HG03060 (cell line): ENCODE results near the gene MAPKAPK5.
"Not testable (repeated sequence)": the region's sequence is repeated elsewhere in the genome, so short reads cannot be mapped to it uniquely, and the experiment has no call there.

Experiments
- ATAC-seq: cut with Tn5 transposase; IDR thresholded peaks from one replicate; pipeline ENCODE4 v1.9.1; 2021; ENCODE audit warnings: low read depth, moderate number of reproducible peaks; ENCODE audit not compliant: unreplicated experiment

MAPKAPK5 gene

GRCh38 chr12:111827907-111828306, 14.1 kb upstream of the MAPKAPK5 start:
- ATAC-seq = no peak

GRCh38 chr12:111828338-111828979, 13.6 kb upstream of the MAPKAPK5 start:
- ATAC-seq = no peak

DNA sequence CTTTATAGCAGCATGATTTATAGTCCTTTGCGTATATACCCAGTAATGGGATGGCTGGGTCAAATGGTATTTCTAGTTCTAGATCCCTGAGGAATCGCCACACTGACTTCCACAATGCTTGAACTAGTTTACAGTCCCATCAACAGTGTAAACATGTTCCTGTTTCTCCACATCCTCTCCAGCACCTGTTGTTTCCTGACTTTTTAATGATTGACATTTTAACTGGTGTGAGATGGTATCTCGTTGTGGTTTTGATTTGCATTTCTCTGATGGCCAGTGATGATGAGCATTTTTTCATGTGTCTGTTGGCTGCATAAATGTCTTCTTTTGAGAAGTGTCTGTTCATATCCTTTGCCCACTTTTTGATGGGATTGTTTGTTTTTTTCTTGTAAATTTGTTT, 12.4 kb upstream of the MAPKAPK5 start:
- ATAC-seq = not testable (repeated sequence)

GRCh38 chr12:111834740-111835386, 7.2 kb upstream of the MAPKAPK5 start:
- ATAC-seq = not testable (repeated sequence)

- ATAC-seq = not testable (repeated sequence)
Observed at GRCh38 chr12:111835531-111836181, 6.4 kb upstream of the MAPKAPK5 start.

DNA sequence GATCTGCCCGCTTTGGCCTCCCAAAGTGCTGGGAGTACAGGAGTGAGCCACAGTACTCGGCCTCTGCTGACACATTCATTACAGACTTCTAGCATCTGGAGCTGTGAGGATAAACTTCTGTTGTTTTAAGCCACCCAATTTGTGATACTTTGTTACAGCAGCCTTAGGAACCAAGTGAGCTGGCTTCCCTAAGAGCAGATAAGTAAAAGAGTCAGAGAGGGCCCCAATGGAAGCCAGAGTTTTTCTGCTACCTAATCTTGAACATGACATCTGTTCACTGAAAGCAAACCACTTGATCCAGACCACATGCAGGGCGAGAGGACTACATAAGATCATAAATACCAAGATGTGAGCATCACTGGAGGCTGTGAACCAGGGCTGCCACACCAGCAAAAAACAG, 3.7 kb upstream of the MAPKAPK5 start:
- no peak for ATAC-seq

DNA sequence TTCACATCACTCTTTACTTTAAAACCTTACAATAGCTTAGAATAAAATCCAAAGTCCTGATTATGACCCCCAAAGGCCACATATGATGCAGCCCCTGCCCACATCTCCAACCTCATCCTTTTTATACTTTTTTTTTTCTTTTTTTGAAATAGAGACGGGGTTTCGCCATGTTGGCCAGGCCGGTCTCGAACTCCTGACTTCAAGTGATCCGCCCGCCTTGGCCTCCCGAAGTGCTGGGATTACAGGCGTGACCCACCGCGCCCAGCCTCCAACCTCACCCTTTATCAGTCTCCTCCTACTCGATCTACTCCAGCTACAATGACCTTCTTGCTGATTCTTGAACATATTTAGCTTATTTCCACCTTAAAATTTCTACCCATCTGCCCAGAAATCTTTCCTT, 1.2 kb upstream of the MAPKAPK5 start:
- ATAC-seq = no peak

- ATAC-seq = peak; percentile 7
Observed at GRCh38 chr12:111841236-111841749, 735 bp upstream of the MAPKAPK5 start.

DNA sequence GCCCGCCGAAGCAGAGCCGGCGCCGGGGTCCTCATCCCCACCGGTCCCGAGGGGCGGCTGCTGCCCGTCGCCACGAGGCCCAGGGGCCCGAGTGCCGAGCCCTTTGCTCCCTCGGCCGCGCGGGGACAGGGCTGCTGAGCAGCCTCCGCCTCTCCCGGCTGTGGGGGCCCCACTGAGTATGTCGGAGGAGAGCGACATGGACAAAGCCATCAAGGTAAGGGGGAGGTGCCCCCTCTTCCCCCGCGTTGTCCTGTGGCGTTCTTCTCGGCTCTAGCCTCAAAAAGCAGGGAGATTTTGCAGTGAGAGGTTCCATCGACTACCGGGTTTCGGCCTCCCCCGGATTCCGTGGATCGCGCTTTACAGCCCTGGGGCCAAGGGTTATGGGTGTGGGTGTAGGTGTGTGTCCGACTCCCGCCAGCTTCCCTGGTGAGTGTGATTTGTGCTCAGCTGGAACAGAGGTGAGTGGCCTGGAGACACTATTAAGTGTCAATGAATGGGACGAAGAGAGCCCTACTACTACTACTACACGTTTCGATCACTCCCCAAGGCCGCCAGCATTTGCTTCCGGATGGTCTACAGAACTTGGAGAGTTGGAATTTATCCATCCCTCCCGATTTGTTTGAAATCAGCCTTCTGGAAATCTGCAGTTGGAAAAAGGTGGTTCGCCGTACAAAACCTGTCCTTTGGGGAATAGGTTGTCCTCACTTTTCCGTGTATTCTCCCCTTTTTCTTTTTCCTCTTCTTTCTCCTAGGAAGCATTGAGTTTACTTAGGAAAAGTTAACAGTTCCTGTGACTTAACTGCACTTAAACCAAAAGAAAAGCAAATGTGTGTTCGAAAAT, 748 bp downstream of the MAPKAPK5 start:
- ATAC-seq = no peak

- no peak for ATAC-seq
Observed at GRCh38 chr12:111846016-111846415, 4.0 kb downstream of the MAPKAPK5 start.

DNA sequence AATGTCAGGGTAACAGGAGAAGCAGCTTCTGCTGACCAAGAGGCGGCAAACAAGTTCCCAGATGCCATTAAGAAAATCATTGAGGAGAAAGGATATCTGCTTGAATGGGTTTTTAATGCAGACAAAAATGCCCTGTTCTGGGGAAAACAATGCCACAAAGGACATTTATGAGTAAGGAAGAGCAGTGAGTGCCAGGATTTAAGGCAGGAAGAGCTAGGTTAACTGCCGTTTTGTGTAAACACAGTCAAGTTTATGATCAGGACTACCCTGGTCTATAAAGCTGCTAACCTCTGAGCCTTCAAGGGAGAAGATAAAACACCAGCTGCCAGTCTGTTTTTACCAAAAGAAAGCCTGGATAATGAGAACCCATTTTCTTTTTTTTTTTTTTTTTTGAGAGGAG, 8.5 kb downstream of the MAPKAPK5 start:
- ATAC-seq = no peak

GRCh38 chr12:111858186-111858585, 16.2 kb downstream of the MAPKAPK5 start:
- no peak for ATAC-seq

GRCh38 chr12:111858778-111859177, 16.8 kb downstream of the MAPKAPK5 start:
- no peak for ATAC-seq

DNA sequence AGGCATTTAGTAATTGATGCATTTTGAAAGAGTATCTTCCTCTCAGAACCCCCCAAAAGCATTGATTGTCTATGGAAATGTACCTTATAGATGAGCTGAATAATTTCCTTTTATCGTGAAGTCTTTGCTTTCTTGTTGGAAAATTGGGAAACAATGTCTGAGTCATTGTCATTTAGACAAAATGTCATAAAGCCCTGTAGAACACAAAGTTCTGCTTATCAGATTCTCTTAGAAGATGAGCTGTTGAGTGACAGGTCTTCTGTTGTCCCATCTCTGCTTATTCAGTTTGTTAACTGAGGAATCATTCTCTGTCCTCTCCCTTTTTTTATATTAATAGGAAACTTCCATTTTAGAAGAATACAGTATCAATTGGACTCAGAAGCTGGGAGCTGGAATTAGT, 22.9 kb downstream of the MAPKAPK5 start:
- no peak for ATAC-seq

DNA sequence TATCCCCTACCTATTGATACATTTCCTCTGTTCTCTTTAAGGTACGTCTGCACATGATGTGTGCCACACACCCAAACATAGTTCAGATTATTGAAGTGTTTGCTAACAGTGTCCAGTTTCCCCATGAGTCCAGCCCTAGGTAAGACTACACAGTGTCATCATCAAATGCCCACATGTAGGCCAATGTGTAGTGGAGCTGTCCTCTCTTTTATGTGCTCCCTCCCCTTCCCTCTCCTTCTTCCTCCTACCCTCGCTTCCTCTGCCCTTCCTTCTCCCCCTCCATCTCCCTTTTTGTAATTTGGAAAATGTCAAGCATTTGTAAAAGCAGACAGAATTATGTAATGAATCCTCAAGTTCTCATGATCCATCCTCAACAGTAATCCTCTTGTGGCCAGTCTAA, 25.5 kb downstream of the MAPKAPK5 start:
- ATAC-seq = no peak

DNA sequence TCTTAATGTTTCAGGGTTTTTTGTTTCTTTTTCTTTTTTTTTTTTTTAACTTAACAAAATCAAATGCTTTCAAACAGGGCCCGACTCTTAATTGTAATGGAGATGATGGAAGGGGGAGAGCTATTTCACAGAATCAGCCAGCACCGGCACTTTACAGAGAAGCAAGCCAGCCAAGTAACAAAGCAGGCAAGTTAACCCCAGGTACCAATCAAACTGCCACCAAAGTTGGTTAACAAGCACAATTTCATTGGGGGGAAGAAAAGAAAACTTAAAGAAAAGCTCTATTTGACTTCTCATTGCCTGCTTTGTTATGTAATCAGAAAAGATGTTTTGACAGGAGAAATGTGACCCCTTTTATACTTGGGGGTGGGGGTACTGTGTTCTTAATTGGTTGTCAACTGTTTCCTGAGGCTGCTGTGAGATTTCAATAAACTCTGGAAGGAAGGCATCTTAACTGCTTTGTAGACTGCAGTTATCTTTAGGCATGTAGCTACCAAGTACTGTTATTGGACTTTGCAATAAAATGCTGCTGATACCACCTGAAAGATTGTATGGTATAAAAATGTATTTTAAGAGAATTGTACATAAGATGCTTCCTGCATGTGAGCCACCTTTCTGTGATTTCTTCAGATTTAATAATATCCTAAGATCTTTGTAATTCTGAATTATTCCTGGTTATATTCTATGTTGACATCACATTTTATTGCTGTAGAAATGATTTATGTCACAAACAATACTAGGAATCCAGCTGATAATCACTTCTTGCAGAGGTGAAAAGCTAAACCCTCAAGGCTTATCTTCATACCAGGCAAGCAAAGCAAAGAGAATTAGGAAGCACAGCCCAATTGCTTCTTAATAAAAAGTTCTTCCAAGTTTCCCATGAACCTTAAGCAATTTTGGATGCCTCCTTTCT, 26.9 kb downstream of the MAPKAPK5 start:
- no peak for ATAC-seq

GRCh38 chr12:111869671-111870070, 27.6 kb downstream of the MAPKAPK5 start:
- ATAC-seq = no peak

DNA sequence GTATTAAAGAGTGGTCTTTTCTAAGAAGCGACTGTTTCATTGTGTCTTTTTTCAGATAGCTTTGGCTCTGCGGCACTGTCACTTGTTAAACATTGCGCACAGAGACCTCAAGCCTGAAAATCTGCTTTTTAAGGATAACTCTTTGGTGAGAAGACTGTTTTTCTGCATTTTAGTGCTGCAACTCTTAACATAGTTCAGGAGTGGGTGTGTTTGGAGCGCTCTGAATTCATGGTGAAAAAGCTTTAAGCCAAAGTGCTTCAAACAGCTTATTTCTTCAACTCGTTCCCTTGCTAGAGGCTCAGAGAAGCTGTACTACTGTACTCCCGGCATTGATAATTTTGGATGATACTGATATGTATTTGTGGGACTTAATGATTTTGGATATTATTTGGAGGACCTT, 28.2 kb downstream of the MAPKAPK5 start:
- no peak for ATAC-seq

- no peak for ATAC-seq
Observed at GRCh38 chr12:111870706-111871105, 28.7 kb downstream of the MAPKAPK5 start.

DNA sequence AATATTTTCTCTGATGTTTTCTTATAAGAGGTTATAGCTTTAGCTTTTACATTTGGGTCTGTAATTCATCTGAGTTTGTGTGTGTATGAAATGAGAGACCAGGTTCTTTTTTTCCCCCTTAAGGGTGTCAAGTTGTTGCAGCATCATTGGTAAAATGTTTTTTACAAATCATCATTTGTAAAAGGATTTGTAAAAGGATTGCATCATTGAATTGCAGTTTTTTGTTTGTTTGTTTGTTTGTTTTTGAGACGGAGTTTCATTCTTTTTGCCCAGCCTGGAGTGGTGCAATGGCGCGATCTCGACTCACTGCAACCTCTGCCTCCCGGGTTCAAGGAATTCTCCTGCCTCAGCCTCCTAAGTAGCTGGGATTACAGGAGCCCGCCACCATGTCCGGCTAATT, 31.1 kb downstream of the MAPKAPK5 start:
- ATAC-seq = no peak
